ENCODE results near the gene SSR4.
A peak's percentile ranks its signal among the peaks of the same experiment; 100 is the strongest.

The SSR4 gene

GRCh38 chrX:153765138-153766079, 29.1 kb upstream of the SSR4 start:
- no peak for DNase-seq
- H3K4me3 ChIP-seq (ENCODE audit: low read depth, low read length), result peak overlapping the region; percentile 46
- H3K27ac ChIP-seq, result peak overlapping the region; percentile 51

GRCh38 chrX:153766098-153766817, 28.2 kb upstream of the SSR4 start:
- Histone ChIP-seq H3K4me3 (ENCODE audit: low read depth, low read length) (peak overlapping the region; percentile 46), H3K27ac (peak overlapping the region; percentile 51), H3K27me3 (replicated peaks) (no peaks in the 10 kb centered on the region), H3K36me3 (replicated peaks) (no peaks in the 10 kb centered on the region)
- peak; percentile 55 for DNase-seq
- in situ Hi-C loops (cut with HindIII; ENCODE audit: low pct_ligation_motif_present, low sequenced_read_pairs), result no loop called here
- TF ChIP-seq CTCF (IDR thresholded peaks at IDR 0.05; ENCODE audit: low read depth, low read length, missing control alignments), result no peak

More at GRCh38 chrX:153765138-153766079, 29.1 kb upstream of the SSR4 start:
- no peak for TF ChIP-seq CTCF (IDR thresholded peaks at IDR 0.05; ENCODE audit: low read depth, low read length, missing control alignments)
- H3K36me3 ChIP-seq (replicated peaks), result no peaks in the 10 kb centered on the region
- H3K27me3 ChIP-seq (replicated peaks), result no peaks in the 10 kb centered on the region
- in situ Hi-C loops (cut with HindIII; ENCODE audit: low pct_ligation_motif_present, low sequenced_read_pairs), result no loop called here

GRCh38 chrX:153766871-153767673, 27.4 kb upstream of the SSR4 start:
- Histone ChIP-seq H3K36me3 (replicated peaks) (no peaks in the 10 kb centered on the region), H3K27me3 (replicated peaks) (no peaks in the 10 kb centered on the region), H3K4me3 (ENCODE audit: low read depth, low read length) (no peak overlapping the region), H3K27ac (no peak overlapping the region)
- no peak for DNase-seq
- in situ Hi-C loops (cut with HindIII; ENCODE audit: low pct_ligation_motif_present, low sequenced_read_pairs), result no loop called here
- no peak for TF ChIP-seq CTCF (IDR thresholded peaks at IDR 0.05; ENCODE audit: low read depth, low read length, missing control alignments)

- no peaks in the 10 kb centered on the region for H3K36me3 ChIP-seq (replicated peaks)
- in situ Hi-C loops (cut with HindIII; ENCODE audit: low pct_ligation_motif_present, low sequenced_read_pairs), result no loop called here
Measured at GRCh38 chrX:153767674-153768055, 26.8 kb upstream of the SSR4 start.

More at GRCh38 chrX:153767674-153768055, 26.8 kb upstream of the SSR4 start:
- Histone ChIP-seq H3K27ac (no peak overlapping the region), H3K4me3 (ENCODE audit: low read depth, low read length) (no peak overlapping the region), H3K27me3 (replicated peaks) (no peaks in the 10 kb centered on the region)
- no peak for TF ChIP-seq CTCF (IDR thresholded peaks at IDR 0.05; ENCODE audit: low read depth, low read length, missing control alignments)
- DNase-seq, result no peak
